BLaER1 (cell line): ENCODE data around the gene HEBP2.

Experiments
- H3K27ac ChIP-seq: shearing (Covaris generic); formaldehyde crosslinking; 2 replicates; pipeline ENCODE4 v1.8.1; 2022
- H3K27me3 ChIP-seq: shearing (Covaris generic); formaldehyde crosslinking; 2 replicates; pipeline ENCODE4 v1.8.1; 2022
- H3K36me3 ChIP-seq: shearing (Covaris generic); formaldehyde crosslinking; 2 replicates; pipeline ENCODE4 v1.8.1; 2022
- H3K4me1 ChIP-seq: shearing (Covaris generic); formaldehyde crosslinking; 2 replicates; pipeline ENCODE4 v1.8.1; 2022
- H3K4me2 ChIP-seq: shearing (Covaris generic); formaldehyde crosslinking; 2 replicates; pipeline ENCODE4 v1.8.1; 2022
- H3K4me3 ChIP-seq: shearing (Covaris generic); formaldehyde crosslinking; 2 replicates; pipeline ENCODE4 v1.8.1; 2022
- H3K9ac ChIP-seq: shearing (Covaris generic); formaldehyde crosslinking; 2 replicates; pipeline ENCODE4 v1.8.1; 2022
- H3K9me3 ChIP-seq: shearing (Covaris generic); formaldehyde crosslinking; 2 replicates; pipeline ENCODE4 v1.8.1; 2022
- H4K20me1 ChIP-seq: shearing (Covaris generic); formaldehyde crosslinking; 2 replicates; pipeline ENCODE4 v1.8.1; 2022
- Cebpa-rat ChIP-seq: shearing (Covaris generic); IDR thresholded peaks from 2 replicates; pipeline ENCODE4 v1.8.1; 2022

Gene HEBP2

GRCh38 chr6:138397128-138398122, 6.6 kb upstream of the HEBP2 start:
- H3K27me3 ChIP-seq: no peaks in the 10 kb centered on the region
- H3K9me3 ChIP-seq: no peaks in the 10 kb centered on the region
- no peak overlapping the region for H3K4me3 ChIP-seq
- no peak overlapping the region for H3K4me2 ChIP-seq
- H3K27ac ChIP-seq: no peak overlapping the region
- H3K4me1 ChIP-seq: peaks cover 14% of the 10 kb centered on the region
- H4K20me1 ChIP-seq: no peaks in the 10 kb centered on the region
- TF ChIP-seq Cebpa-rat: no peak
- H3K36me3 ChIP-seq: no peaks in the 10 kb centered on the region
- H3K9ac ChIP-seq: no peak overlapping the region

DNA sequence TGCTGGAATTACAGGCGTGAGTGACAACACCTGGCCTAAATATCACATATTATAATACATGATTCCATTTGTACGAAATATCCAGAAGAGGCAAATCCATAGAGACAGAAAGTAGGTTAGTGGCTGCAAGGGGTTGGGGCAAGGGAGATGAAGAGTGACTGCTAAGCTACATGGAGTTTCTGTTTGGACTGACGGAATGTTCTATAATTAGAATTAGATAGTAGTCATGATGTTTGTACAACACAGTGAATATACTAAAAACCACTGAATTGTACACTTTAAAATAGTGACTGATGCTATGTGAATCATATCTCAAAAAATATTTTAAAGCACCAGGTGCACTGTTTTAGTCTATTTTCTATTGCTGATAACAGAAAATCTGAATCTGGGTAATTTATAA, 3.7 kb upstream of the HEBP2 start:
- Histone ChIP-seq H3K27ac (no peak overlapping the region), H3K4me3 (no peak overlapping the region), H3K9ac (no peak overlapping the region)

DNA sequence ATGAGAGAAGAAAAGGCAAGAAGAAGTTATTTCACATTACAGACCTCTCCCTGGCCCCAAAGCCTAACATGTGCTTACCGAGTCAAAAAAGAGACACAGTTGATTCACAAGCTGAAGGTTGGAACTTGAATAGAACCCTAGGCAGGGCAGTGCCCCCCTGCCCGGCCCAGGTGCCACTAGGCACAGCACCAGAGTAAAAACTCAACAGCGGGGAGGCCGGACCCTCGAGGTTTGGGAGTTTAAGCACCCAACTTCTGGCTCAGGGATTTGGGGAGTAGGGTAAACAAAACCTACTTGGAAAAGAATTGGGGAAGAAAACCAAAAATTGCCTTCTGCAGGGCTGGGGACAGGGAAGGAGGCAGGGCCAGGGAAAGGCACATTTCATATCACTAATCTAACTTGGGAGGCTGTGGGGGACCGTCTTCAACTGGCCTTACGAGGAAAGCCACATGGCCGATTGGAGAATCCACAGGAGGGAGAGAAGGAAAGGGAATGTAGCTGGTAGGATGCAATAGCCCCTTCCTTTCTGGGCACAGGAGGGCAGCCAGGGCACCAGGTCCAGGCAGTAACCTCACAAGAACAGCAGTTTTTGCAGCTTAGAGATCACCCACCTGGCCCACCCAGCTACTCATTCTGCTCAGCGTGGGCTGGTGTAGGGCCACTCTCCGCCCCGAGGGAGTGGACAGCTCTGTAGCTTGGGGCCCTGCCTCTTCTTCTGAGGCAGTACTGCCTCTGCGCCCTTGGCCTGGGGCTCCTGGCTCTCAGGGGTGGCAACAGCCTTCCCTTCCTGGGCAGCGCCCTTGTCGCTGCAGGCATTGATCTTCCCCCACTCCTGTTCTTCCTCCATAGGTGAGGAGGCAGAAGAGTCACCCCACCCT, 1.8 kb upstream of the HEBP2 start:
- Histone ChIP-seq H3K9ac (peak overlapping the region; percentile 80; the same call in 1 of the 2 replicates), H3K9me3 (no peaks in the 10 kb centered on the region), H3K27ac (no peak overlapping the region), H4K20me1 (no peaks in the 10 kb centered on the region; the same call in 1 of the 2 replicates), H3K4me2 (peak overlapping the region; percentile 94), H3K4me1 (peaks cover 21% of the 10 kb centered on the region), H3K36me3 (peaks cover 14% of the 10 kb centered on the region), H3K4me3 (no peak overlapping the region), H3K27me3 (no peaks in the 10 kb centered on the region)
- no peak for TF ChIP-seq Cebpa-rat

More for the DNA sequence above, 3.7 kb upstream of the HEBP2 start:
- TF ChIP-seq Cebpa-rat: no peak
- Histone ChIP-seq H4K20me1 (no peaks in the 10 kb centered on the region), H3K4me1 (peaks cover 18% of the 10 kb centered on the region), H3K4me2 (no peak overlapping the region), H3K27me3 (no peaks in the 10 kb centered on the region), H3K36me3 (no peaks in the 10 kb centered on the region), H3K9me3 (no peaks in the 10 kb centered on the region)

- peaks cover 20% of the 10 kb centered on the region for H3K36me3 ChIP-seq
- no peaks in the 10 kb centered on the region for H3K27me3 ChIP-seq
- peaks cover 21% of the 10 kb centered on the region for H3K4me1 ChIP-seq
- TF ChIP-seq Cebpa-rat: no peak
- H3K9me3 ChIP-seq: no peaks in the 10 kb centered on the region
- H3K4me2 ChIP-seq: peak overlapping the region; percentile 94
- peak overlapping the region; percentile 85 for H3K27ac ChIP-seq
- no peaks in the 10 kb centered on the region; the same call in 1 of the 2 replicates for H4K20me1 ChIP-seq
- peak overlapping the region; percentile 80 for H3K9ac ChIP-seq
- peak overlapping the region; percentile 73 for H3K4me3 ChIP-seq
These were observed 1.2 kb upstream of the HEBP2 start for GRCh38 chr6:138402838-138403187.

DNA sequence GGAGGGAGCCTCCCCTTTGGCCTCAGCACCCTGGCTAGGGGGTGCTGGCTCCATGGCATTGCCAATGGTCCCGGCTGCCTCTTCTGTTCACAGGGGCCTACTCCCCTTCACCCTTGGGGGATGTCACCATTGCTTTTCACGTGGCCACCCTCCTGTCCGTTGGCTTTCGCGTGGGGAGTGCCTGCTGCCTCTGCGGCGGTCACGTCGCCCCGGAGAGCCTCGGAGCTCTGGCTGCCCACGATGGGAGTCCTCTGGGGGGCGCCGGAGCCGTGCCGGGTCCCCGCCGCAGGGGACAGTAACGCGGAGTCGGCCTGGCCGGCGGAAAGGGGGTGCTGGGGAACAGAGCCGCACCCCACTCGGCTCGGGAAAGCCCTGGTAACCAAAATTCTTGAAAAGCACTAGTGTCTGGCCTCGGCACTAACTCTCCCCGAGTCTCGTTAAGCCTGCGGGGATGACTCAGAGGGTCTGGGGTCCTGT, 661 bp upstream of the HEBP2 start:
- peak overlapping the region; percentile 80 for H3K9ac ChIP-seq
- TF ChIP-seq Cebpa-rat: no peak

DNA sequence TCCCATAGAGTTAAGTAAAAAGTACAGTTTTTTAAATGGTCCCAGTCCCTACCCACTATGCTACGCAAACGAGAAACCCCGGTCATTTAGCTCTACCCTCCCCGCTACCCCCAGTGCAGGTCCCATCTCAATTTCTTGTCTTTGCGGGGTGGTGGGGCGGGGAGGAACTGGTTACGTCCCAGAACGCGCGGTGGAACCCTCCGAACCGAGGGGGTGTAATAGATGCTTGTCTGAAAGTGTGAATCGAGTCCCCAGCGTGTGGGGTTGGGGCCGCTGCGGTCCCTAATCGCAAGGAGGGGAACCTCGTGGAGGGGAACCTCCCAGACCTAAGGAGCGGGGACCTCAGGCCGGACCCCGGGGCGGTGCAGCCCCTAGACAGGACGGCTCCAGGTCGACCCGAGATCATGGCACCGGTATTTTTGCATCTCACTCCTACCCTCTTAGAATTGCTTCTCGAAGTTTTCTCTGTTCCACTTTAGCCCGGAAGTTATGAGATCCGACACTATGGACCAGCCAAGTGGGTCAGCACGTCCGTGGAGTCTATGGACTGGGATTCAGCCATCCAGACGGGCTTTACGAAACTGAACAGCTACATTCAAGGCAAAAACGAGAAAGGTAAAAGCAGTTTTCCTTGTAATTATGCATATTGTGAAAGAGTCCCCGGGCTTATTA, 779 bp downstream of the HEBP2 start:
- peak overlapping the region; percentile 94 for H3K4me2 ChIP-seq
- peaks cover 40% of the 10 kb centered on the region for H3K36me3 ChIP-seq
- TF ChIP-seq Cebpa-rat: no peak
- H3K4me1 ChIP-seq: peaks cover 21% of the 10 kb centered on the region
- H4K20me1 ChIP-seq: peaks cover 6% of the 10 kb centered on the region; the same call in 1 of the 2 replicates
- no peaks in the 10 kb centered on the region for H3K27me3 ChIP-seq
- H3K9me3 ChIP-seq: no peaks in the 10 kb centered on the region
- peak overlapping the region; percentile 80 for H3K9ac ChIP-seq
- H3K4me3 ChIP-seq: peak overlapping the region; percentile 73
- H3K27ac ChIP-seq: peak overlapping the region; percentile 85

More for the DNA sequence above, 661 bp upstream of the HEBP2 start:
- peaks cover 21% of the 10 kb centered on the region for H3K4me1 ChIP-seq
- H3K4me2 ChIP-seq: peak overlapping the region; percentile 94
- H3K27ac ChIP-seq: peak overlapping the region; percentile 85
- peak overlapping the region; percentile 73 for H3K4me3 ChIP-seq
- no peaks in the 10 kb centered on the region; the same call in 1 of the 2 replicates for H4K20me1 ChIP-seq
- no peaks in the 10 kb centered on the region for H3K9me3 ChIP-seq
- H3K36me3 ChIP-seq: peaks cover 26% of the 10 kb centered on the region
- H3K27me3 ChIP-seq: no peaks in the 10 kb centered on the region

DNA sequence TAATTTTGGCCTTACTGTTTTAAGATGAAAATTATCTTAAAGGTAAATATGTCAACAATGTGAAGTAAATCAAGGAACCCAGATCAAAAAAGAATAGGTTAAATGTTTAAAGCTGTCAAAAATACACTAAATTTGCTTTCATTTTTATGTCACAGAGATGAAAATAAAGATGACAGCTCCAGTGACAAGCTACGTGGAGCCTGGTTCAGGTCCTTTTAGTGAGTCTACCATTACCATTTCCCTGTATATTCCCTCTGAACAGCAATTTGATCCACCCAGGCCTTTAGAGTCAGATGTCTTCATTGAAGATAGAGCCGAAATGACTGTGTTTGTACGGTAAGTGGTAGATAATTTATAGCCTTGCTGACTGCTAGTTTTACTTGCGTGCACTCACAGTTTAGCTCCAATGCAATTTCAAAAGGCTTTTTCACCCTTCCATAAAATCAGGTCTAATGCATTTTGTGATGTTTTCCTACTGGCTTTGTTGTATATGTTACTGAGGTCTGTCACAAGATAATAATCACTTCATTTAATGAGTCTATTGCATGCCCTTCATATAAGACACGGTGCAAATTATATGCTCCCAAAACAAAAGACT, 1.9 kb downstream of the HEBP2 start:
- no peaks in the 10 kb centered on the region for H3K9me3 ChIP-seq
- H3K36me3 ChIP-seq: peaks cover 51% of the 10 kb centered on the region
- H3K4me3 ChIP-seq: no peak overlapping the region
- H3K4me1 ChIP-seq: peaks cover 21% of the 10 kb centered on the region
- H3K27me3 ChIP-seq: no peaks in the 10 kb centered on the region
- H3K27ac ChIP-seq: no peak overlapping the region
- no peak for TF ChIP-seq Cebpa-rat
- no peak overlapping the region; the same call in 1 of the 2 replicates for H3K4me2 ChIP-seq
- no peak overlapping the region for H3K9ac ChIP-seq
- peaks cover 6% of the 10 kb centered on the region; the same call in 1 of the 2 replicates for H4K20me1 ChIP-seq

DNA sequence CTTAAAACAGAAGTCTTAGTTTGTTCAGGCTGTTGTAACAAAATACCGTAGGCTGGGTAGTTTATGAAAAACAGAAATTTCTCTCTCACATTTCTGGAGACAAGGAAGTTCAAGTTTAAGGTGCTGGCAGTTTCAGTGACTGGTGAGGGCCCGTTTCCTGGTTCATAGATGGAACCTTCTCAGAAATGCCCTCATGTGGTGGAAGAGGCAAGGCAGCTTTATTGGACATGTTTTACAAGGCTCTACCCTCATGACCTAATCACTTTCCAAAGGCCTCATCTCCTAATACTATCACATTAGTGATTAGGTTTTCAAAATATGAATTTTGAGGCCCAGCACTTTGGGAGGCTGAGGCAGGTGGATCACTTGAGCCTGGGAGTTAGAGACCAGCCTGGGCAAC, 2.4 kb downstream of the HEBP2 start:
- no peak for TF ChIP-seq Cebpa-rat
- Histone ChIP-seq H4K20me1 (peaks cover 9% of the 10 kb centered on the region; the same call in 1 of the 2 replicates), H3K27ac (no peak overlapping the region), H3K4me1 (peaks cover 21% of the 10 kb centered on the region), H3K36me3 (peaks cover 57% of the 10 kb centered on the region), H3K27me3 (no peaks in the 10 kb centered on the region), H3K9ac (no peak overlapping the region), H3K9me3 (no peaks in the 10 kb centered on the region), H3K4me3 (no peak overlapping the region), H3K4me2 (no peak overlapping the region)
